Measurements from ENCODE around the gene CRKL. TPM values are rescaled to one million over a fixed set of nuclear protein-coding genes. Genes with fewer than 3 reads are reported as not detected.

CRKL gene
- total and polyA plus RNA-seq, 11 donors: 22.4 to 64.2 (median 52.9) TPM

GRCh38 chr22:20996598-20997535, 79.7 kb downstream of the CRKL start:
- H3K4me3 ChIP-seq: no peak overlapping the region
- WGBS, 4 donors: 88 to 92% (median 89%) methylated on average over 24 to 27 of the region's 27 CpGs
- no peak overlapping the region for H3K27ac ChIP-seq
- H3K4me1 ChIP-seq: peaks cover 3 to 21% (median 18%) of the 10 kb centered on the region in 12 donors
- H3K9me3 ChIP-seq: no peaks in the 10 kb centered on the region
- peaks cover 0 to 83% (median 62%) of the 10 kb centered on the region in 9 donors for H3K36me3 ChIP-seq
- H3K27me3 ChIP-seq: no peaks in the 10 kb centered on the region
- peak in 1 of 5 donors; percentile 6 for DNase-seq
- ATAC-seq: no peak
- intact Hi-C loops (cut with DNase I): loop anchor here in 1 of 10 donors (10.0 kb wide), 1 partner anchor 82 kb away; the partner anchor contains the start of gene CRKL
- TF ChIP-seq POLR2A (IDR thresholded peaks at IDR 0.05): no peak
- no peak for TF ChIP-seq CTCF (IDR thresholded peaks at IDR 0.05)

GRCh38 chr22:20997536-20998257, 80.5 kb downstream of the CRKL start:
- intact Hi-C loops (cut with DNase I): loop anchor here in 1 of 10 donors (10.0 kb wide), 1 partner anchor 83 kb away; the partner anchor contains the start of gene CRKL
- peak in 1 of 5 donors; percentile 6 for DNase-seq

GRCh38 chr22:20998411-20999336, 81.5 kb downstream of the CRKL start:
- no peaks in the 10 kb centered on the region for H3K9me3 ChIP-seq

More at GRCh38 chr22:20997536-20998257, 80.5 kb downstream of the CRKL start:
- Histone ChIP-seq H3K27me3 (no peaks in the 10 kb centered on the region), H3K36me3 (peaks cover 0 to 75% (median 54%) of the 10 kb centered on the region in 9 donors), H3K27ac (no peak overlapping the region), H3K9me3 (no peaks in the 10 kb centered on the region), H3K4me1 (peaks cover 3 to 23% (median 18%) of the 10 kb centered on the region in 12 donors), H3K4me3 (no peak overlapping the region)
- 80 to 88% (median 82%) methylated on average over 8 to 13 of the region's 13 CpGs for WGBS, 4 donors
- TF ChIP-seq POLR2A (IDR thresholded peaks at IDR 0.05) (no peak), CTCF (IDR thresholded peaks at IDR 0.05) (no peak)
- ATAC-seq: no peak

More at GRCh38 chr22:20998411-20999336, 81.5 kb downstream of the CRKL start:
- peaks cover 3 to 33% (median 27%) of the 10 kb centered on the region in 12 donors for H3K4me1 ChIP-seq
- H3K27ac ChIP-seq: no peak overlapping the region
- peaks cover 0 to 65% (median 49%) of the 10 kb centered on the region in 9 donors for H3K36me3 ChIP-seq
- H3K4me3 ChIP-seq: no peak overlapping the region
- ATAC-seq (no peak), DNase-seq (no peak)
- TF ChIP-seq CTCF (IDR thresholded peaks at IDR 0.05): no peak
- no peak for TF ChIP-seq POLR2A (IDR thresholded peaks at IDR 0.05)
- no peaks in the 10 kb centered on the region for H3K27me3 ChIP-seq
- intact Hi-C loops (cut with DNase I): loop anchor here in 1 of 10 donors (10.0 kb wide), 1 partner anchor 84 kb away; the partner anchor contains the start of gene CRKL
- WGBS, 4 donors: 70 to 79% (median 71%) methylated on average over 6 to 7 of the region's 7 CpGs

All from heart left ventricle (tissue), 16 donors.